Measurements from ENCODE around the gene FGGY. TPM values are rescaled to one million over a fixed set of nuclear protein-coding genes. Genes with fewer than 3 reads are reported as not detected.

The FGGY gene
- total and polyA plus RNA-seq, 11 donors, result 7.2 to 42.9 (median 32.0) TPM

DNA sequence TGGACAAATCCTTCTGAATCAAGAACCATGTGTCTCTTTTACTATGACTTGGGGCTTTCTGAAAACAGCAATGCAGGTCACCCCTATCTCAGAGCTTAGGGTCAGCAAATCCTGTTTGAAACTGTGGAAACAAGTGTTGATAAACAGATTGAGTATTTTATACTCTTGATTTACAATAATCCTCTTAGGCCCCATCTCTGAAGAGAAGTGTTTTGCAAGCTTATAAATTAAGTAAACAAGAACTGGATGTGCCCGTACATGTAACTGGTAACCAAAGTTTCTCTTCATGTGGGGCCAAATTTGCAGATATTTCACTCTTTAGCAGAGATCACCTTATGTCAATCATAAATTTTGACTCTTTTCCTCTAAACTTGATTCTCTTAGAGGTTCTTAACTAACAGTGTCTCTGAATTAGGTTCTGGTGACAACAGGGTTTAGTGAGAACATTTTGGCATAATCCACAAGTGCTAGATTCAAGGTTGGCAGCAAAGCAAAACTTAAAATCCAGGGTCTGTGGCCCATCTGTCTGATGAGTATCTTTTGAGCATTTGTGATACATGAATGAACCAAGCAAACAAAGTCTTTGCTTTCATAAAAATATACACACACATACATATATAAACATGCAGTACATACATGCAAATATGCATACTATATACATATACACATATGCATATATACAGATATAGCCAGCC, 334.8 kb downstream of the FGGY start:
- DNase-seq (no peak), ATAC-seq (no peak)
- Histone ChIP-seq H3K27ac (no peak overlapping the region), H3K4me1 (no peaks in the 10 kb centered on the region), H3K4me3 (no peak overlapping the region), H3K27me3 (no peaks in the 10 kb centered on the region), H3K36me3 (no peaks in the 10 kb centered on the region), H3K9me3 (no peaks in the 10 kb centered on the region)
- no peak for TF ChIP-seq CTCF (IDR thresholded peaks at IDR 0.05)
- no peak for TF ChIP-seq POLR2A (IDR thresholded peaks at IDR 0.05)
- WGBS, 4 donors, result 83 to 96% (median 96%) methylated on average over 1 of the region's 1 CpG
- intact Hi-C loops (cut with DNase I), result no loop called here

DNA sequence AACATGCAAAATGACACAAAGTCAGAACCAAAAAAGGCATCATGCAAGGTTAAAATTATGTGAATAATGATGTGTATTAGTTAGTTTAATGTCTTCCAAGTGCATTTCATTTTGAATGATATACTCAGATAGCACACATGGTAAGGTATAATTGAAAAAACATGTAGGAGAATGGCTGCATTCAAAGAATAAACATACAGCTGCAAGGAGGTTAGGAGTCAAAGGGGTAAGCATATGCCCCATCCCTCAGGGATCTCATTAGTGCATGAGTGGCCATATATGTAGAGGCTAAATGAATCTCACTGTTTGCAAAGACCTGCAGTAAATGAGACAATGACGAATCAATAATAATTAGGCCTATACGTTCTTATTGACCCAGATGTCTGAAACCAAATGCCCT, 338.2 kb downstream of the FGGY start:
- Histone ChIP-seq H3K9me3 (no peaks in the 10 kb centered on the region), H3K4me3 (no peak overlapping the region), H3K4me1 (peaks cover 0 to 10% (median 0%) of the 10 kb centered on the region in 12 donors), H3K36me3 (no peaks in the 10 kb centered on the region), H3K27me3 (no peaks in the 10 kb centered on the region), H3K27ac (no peak overlapping the region)
- intact Hi-C loops (cut with DNase I), result no loop called here
- no peak for DNase-seq
- WGBS, 4 donors, result 98 to 99% (median 98%) methylated on average over 2 of the region's 2 CpGs
- no peak for TF ChIP-seq CTCF (IDR thresholded peaks at IDR 0.05)
- ATAC-seq, result no peak

- DNase-seq, result peak in 1 of 5 donors; percentile 17
- Histone ChIP-seq H3K27ac (no peak overlapping the region), H3K4me3 (no peak overlapping the region), H3K9me3 (no peaks in the 10 kb centered on the region), H3K36me3 (no peaks in the 10 kb centered on the region), H3K4me1 (peaks cover 0 to 10% (median 0%) of the 10 kb centered on the region in 12 donors), H3K27me3 (no peaks in the 10 kb centered on the region)
- TF ChIP-seq CTCF (IDR thresholded peaks at IDR 0.05) (peak in 1 of 12 donors; percentile 10), POLR2A (IDR thresholded peaks at IDR 0.05) (no peak)
- peak in 3 of 4 donors; percentile 31 to 49 (median 44) for ATAC-seq
- intact Hi-C loops (cut with DNase I), result no loop called here
- 65 to 71% (median 69%) methylated on average over 2 of the region's 2 CpGs for WGBS, 4 donors
These were observed 341.4 kb downstream of the FGGY start for GRCh38 chr1:59638231-59638711.

- ATAC-seq (no peak), DNase-seq (no peak)
- Histone ChIP-seq H3K9me3 (no peaks in the 10 kb centered on the region), H3K27ac (no peak overlapping the region), H3K36me3 (no peaks in the 10 kb centered on the region), H3K4me1 (peaks cover 0 to 10% (median 0%) of the 10 kb centered on the region in 12 donors), H3K27me3 (no peaks in the 10 kb centered on the region), H3K4me3 (no peak overlapping the region)
- TF ChIP-seq POLR2A (IDR thresholded peaks at IDR 0.05), result no peak
- TF ChIP-seq CTCF (IDR thresholded peaks at IDR 0.05), result no peak
- 89 to 98% (median 96%) methylated on average over 1 of the region's 1 CpG for WGBS, 4 donors
- intact Hi-C loops (cut with DNase I), result no loop called here
These were observed 342.4 kb downstream of the FGGY start for GRCh38 chr1:59639266-59639665.
